Liver (tissue), 3 donors: Measurements from ENCODE around the gene RBMS3.

Experiments
- EGR1 ChIP-seq, 2 donors: IDR thresholded peaks; 2 replicates each; pipeline ENCODE4 v1.6.1; 2016 to 2018; ENCODE audit warnings: antibody characterized with exemption in 2 of 2, low read depth in 2 of 2
- JUND ChIP-seq, 2 donors: IDR thresholded peaks; 2 replicates each; pipeline ENCODE4 v1.6.1; 2016; ENCODE audit warnings: antibody characterized with exemption in 2 of 2
- NR2F2 ChIP-seq: IDR thresholded peaks from 2 replicates; pipeline ENCODE4 v1.6.1; 2016; ENCODE audit warnings: antibody characterized with exemption
- RAD21 ChIP-seq, 2 donors: IDR thresholded peaks; 2 replicates each; pipeline ENCODE4 v1.6.1; 2016; ENCODE audit warnings: antibody characterized with exemption in 2 of 2, mild to moderate bottlenecking in 2 of 2
- SP1 ChIP-seq: IDR thresholded peaks from 2 replicates; pipeline ENCODE4 v1.6.1; 2018; ENCODE audit warnings: antibody characterized with exemption, mild to moderate bottlenecking
- YY1 ChIP-seq: IDR thresholded peaks from 2 replicates; pipeline ENCODE4 v1.6.1; 2016; ENCODE audit warnings: antibody characterized with exemption, mild to moderate bottlenecking
- TF ChIP-seq, protein P1 (sequence below): fragments of 150-350 bp; IDR thresholded peaks from 2 replicates; pipeline ENCODE4 v1.5.1; 2017; ENCODE audit warnings: improper control_type of control experiment, low read depth, low read length; ENCODE audit not compliant: missing input control
- TF ChIP-seq, protein P2 (sequence below): IDR thresholded peaks from 2 replicates; pipeline ENCODE4 v1.6.1; 2016; ENCODE audit warnings: antibody characterized with exemption, mild to moderate bottlenecking
- TF ChIP-seq, protein P3 (sequence below): IDR thresholded peaks from 2 replicates; pipeline ENCODE4 v1.6.1; 2016; ENCODE audit warnings: antibody characterized with exemption
- TF ChIP-seq, protein P4 (sequence below): IDR thresholded peaks from 2 replicates; pipeline ENCODE4 v1.6.1; 2016; ENCODE audit warnings: antibody characterized with exemption
- donor health status: healthy.
- donor health status: healthy.

DNA sequence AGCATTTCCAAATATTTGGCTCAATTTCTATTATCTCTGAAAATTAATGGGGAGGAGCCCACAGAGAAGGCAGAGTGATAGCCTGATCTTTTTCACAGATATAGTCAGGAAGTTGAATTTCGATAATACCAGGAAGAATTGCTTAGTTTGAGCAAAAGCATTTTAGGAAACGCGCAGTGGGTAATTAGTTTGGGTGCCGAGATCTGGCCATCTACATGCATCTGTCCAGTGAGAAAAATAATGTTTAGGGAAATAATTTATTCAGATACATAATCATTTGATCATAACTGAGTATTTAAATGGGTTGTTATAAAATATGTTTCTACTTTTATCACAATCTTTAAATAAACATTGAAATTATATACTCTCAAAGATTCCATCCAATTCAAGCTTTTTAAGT lies 653.9 kb downstream of the RBMS3 start:
- TF ChIP-seq, protein P1, sequence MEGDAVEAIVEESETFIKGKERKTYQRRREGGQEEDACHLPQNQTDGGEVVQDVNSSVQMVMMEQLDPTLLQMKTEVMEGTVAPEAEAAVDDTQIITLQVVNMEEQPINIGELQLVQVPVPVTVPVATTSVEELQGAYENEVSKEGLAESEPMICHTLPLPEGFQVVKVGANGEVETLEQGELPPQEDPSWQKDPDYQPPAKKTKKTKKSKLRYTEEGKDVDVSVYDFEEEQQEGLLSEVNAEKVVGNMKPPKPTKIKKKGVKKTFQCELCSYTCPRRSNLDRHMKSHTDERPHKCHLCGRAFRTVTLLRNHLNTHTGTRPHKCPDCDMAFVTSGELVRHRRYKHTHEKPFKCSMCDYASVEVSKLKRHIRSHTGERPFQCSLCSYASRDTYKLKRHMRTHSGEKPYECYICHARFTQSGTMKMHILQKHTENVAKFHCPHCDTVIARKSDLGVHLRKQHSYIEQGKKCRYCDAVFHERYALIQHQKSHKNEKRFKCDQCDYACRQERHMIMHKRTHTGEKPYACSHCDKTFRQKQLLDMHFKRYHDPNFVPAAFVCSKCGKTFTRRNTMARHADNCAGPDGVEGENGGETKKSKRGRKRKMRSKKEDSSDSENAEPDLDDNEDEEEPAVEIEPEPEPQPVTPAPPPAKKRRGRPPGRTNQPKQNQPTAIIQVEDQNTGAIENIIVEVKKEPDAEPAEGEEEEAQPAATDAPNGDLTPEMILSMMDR = no peak
- TF ChIP-seq YY1 = no peak
- TF ChIP-seq, protein P2, sequence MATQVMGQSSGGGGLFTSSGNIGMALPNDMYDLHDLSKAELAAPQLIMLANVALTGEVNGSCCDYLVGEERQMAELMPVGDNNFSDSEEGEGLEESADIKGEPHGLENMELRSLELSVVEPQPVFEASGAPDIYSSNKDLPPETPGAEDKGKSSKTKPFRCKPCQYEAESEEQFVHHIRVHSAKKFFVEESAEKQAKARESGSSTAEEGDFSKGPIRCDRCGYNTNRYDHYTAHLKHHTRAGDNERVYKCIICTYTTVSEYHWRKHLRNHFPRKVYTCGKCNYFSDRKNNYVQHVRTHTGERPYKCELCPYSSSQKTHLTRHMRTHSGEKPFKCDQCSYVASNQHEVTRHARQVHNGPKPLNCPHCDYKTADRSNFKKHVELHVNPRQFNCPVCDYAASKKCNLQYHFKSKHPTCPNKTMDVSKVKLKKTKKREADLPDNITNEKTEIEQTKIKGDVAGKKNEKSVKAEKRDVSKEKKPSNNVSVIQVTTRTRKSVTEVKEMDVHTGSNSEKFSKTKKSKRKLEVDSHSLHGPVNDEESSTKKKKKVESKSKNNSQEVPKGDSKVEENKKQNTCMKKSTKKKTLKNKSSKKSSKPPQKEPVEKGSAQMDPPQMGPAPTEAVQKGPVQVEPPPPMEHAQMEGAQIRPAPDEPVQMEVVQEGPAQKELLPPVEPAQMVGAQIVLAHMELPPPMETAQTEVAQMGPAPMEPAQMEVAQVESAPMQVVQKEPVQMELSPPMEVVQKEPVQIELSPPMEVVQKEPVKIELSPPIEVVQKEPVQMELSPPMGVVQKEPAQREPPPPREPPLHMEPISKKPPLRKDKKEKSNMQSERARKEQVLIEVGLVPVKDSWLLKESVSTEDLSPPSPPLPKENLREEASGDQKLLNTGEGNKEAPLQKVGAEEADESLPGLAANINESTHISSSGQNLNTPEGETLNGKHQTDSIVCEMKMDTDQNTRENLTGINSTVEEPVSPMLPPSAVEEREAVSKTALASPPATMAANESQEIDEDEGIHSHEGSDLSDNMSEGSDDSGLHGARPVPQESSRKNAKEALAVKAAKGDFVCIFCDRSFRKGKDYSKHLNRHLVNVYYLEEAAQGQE = no peak
- TF ChIP-seq, protein P3, sequence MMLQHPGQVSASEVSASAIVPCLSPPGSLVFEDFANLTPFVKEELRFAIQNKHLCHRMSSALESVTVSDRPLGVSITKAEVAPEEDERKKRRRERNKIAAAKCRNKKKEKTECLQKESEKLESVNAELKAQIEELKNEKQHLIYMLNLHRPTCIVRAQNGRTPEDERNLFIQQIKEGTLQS = no peak
- TF ChIP-seq, protein P4, sequence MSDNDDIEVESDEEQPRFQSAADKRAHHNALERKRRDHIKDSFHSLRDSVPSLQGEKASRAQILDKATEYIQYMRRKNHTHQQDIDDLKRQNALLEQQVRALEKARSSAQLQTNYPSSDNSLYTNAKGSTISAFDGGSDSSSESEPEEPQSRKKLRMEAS = no peak
- no peak for TF ChIP-seq JUND (IDR thresholded peaks at IDR 0.05)
- no peak for TF ChIP-seq NR2F2
- TF ChIP-seq EGR1 (IDR thresholded peaks at IDR 0.05; ENCODE audit: low read depth in 2 of 2) = no peak
- TF ChIP-seq SP1 = no peak
- no peak for TF ChIP-seq RAD21 (IDR thresholded peaks at IDR 0.05)
